ENCODE data around the gene SLC16A6. TPM values are rescaled to one million over a fixed set of nuclear protein-coding genes. Genes with fewer than 3 reads are reported as not detected.
"Not testable (repeated sequence)": the region's sequence is repeated elsewhere in the genome, so short reads cannot be mapped to it uniquely, and the experiment has no call there.

The SLC16A6 gene
- total and polyA plus RNA-seq, 2 of the 4 experiments (the other 2 are of a cell fraction) = 0.22 to 0.54 TPM

- H3K23ac ChIP-seq (ENCODE audit: low read depth, low read length); ATAC-seq (ENCODE audit: low read depth); H3K14ac ChIP-seq (replicated peaks; ENCODE audit: low read depth, low read length); H2AFZ ChIP-seq (replicated peaks; ENCODE audit: low read length, poor library complexity); H4K5ac ChIP-seq (ENCODE audit: low read depth, low read length); H2BK5ac ChIP-seq (ENCODE audit: low read depth, low read length, poor library complexity, severe bottlenecking); H3K4me3 ChIP-seq (ENCODE audit: insufficient read depth, low read depth, low read length); H3K18ac ChIP-seq (ENCODE audit: low read depth, low read length); DNase-seq; H3K4ac ChIP-seq (ENCODE audit: low read depth, low read length); BruUV-seq (replicated peaks); H3K4me1 ChIP-seq (ENCODE audit: control insufficient read depth, insufficient read depth, low read length); H3K36me3 ChIP-seq (ENCODE audit: control insufficient read depth, insufficient read depth, low read length); dilution Hi-C loops (cut with HindIII; ENCODE audit: low sequenced_read_pairs, unreplicated experiment); CTCF ChIA-PET; intact Hi-C loops (cut with micrococcal nuclease); POLR2A ChIA-PET (ENCODE audit: unreplicated experiment); H2BK15ac ChIP-seq (ENCODE audit: low read depth, low read length); H4K91ac ChIP-seq (ENCODE audit: insufficient read depth, low read depth, low read length); H2AK5ac ChIP-seq (ENCODE audit: low read depth, low read length); H2BK20ac ChIP-seq (ENCODE audit: low read depth, low read length); H2BK120ac ChIP-seq (ENCODE audit: low read depth, low read length); H3K27me3 ChIP-seq (ENCODE audit: control insufficient read depth, insufficient read depth, low read length); H3K9ac ChIP-seq (ENCODE audit: low read depth, low read length); H3K56ac ChIP-seq (ENCODE audit: extremely low read depth, insufficient read depth, low read length); in situ Hi-C loops (cut with MboI; ENCODE audit: low sequenced_read_pairs); H4K20me1 ChIP-seq (ENCODE audit: insufficient read depth, low read length); H4K8ac ChIP-seq (ENCODE audit: low read depth in 2 of 2, low read length in 2 of 2); H3K27ac ChIP-seq (ENCODE audit: insufficient read depth, low read length); H2AK9ac ChIP-seq (replicated peaks; ENCODE audit: low read depth, low read length, poor library complexity); H3K9me1 ChIP-seq (ENCODE audit: insufficient read depth, low read length); H3K9me3 ChIP-seq (ENCODE audit: control insufficient read depth, insufficient read depth, low read length); H3K79me1 ChIP-seq (ENCODE audit: low read depth in 1 of 2, low read length in 2 of 2); H3K4me2 ChIP-seq (ENCODE audit: low read depth, low read length): not testable (repeated sequence)
- WGBS, 2 experiments (ENCODE audit: extremely low coverage in 2 of 2, insufficient read length in 1 of 2) = 97% methylated on average over 15 of the region's 28 CpGs; no CpG with 5 or more reads in 1 of the 2 experiments
These were observed 18.2 kb upstream of the SLC16A6 start for GRCh38 chr17:68309066-68309670.

- CTCF ChIA-PET; H3K4me3 ChIP-seq (ENCODE audit: insufficient read depth, low read depth, low read length); H3K9me3 ChIP-seq (ENCODE audit: control insufficient read depth, insufficient read depth, low read length); POLR2A ChIA-PET (ENCODE audit: unreplicated experiment); H3K56ac ChIP-seq (ENCODE audit: extremely low read depth, insufficient read depth, low read length); H2AK9ac ChIP-seq (replicated peaks; ENCODE audit: low read depth, low read length, poor library complexity); dilution Hi-C loops (cut with HindIII; ENCODE audit: low sequenced_read_pairs, unreplicated experiment); H4K20me1 ChIP-seq (ENCODE audit: insufficient read depth, low read length); H4K91ac ChIP-seq (ENCODE audit: insufficient read depth, low read depth, low read length); H3K18ac ChIP-seq (ENCODE audit: low read depth, low read length); H3K9ac ChIP-seq (ENCODE audit: low read depth, low read length); ATAC-seq (ENCODE audit: low read depth); H2BK120ac ChIP-seq (ENCODE audit: low read depth, low read length); H3K36me3 ChIP-seq (ENCODE audit: control insufficient read depth, insufficient read depth, low read length); intact Hi-C loops (cut with micrococcal nuclease); H3K4me1 ChIP-seq (ENCODE audit: control insufficient read depth, insufficient read depth, low read length); H2BK20ac ChIP-seq (ENCODE audit: low read depth, low read length); H3K14ac ChIP-seq (replicated peaks; ENCODE audit: low read depth, low read length); DNase-seq; H2BK15ac ChIP-seq (ENCODE audit: low read depth, low read length); H2AFZ ChIP-seq (replicated peaks; ENCODE audit: low read length, poor library complexity); H3K27ac ChIP-seq (ENCODE audit: insufficient read depth, low read length); BruUV-seq (replicated peaks); H2AK5ac ChIP-seq (ENCODE audit: low read depth, low read length); H3K27me3 ChIP-seq (ENCODE audit: control insufficient read depth, insufficient read depth, low read length); H3K9me1 ChIP-seq (ENCODE audit: insufficient read depth, low read length); H3K79me1 ChIP-seq (ENCODE audit: low read depth in 1 of 2, low read length in 2 of 2); H3K23ac ChIP-seq (ENCODE audit: low read depth, low read length); H3K4me2 ChIP-seq (ENCODE audit: low read depth, low read length); H3K4ac ChIP-seq (ENCODE audit: low read depth, low read length); H4K5ac ChIP-seq (ENCODE audit: low read depth, low read length); in situ Hi-C loops (cut with MboI; ENCODE audit: low sequenced_read_pairs); H2BK5ac ChIP-seq (ENCODE audit: low read depth, low read length, poor library complexity, severe bottlenecking); H4K8ac ChIP-seq (ENCODE audit: low read depth in 2 of 2, low read length in 2 of 2): not testable (repeated sequence)
- no CpG with 5 or more reads among the region's 7 CpGs for WGBS, 2 experiments (ENCODE audit: extremely low coverage in 2 of 2, insufficient read length in 1 of 2)
These were observed 17.6 kb upstream of the SLC16A6 start for GRCh38 chr17:68308486-68308885.
